GM12892 (cell line): Measurements from ENCODE around the gene NPM1.

ENCODE experiments used
- POLR2A ChIP-seq: IDR thresholded peaks from 2 replicates; pipeline ENCODE4 v1.6.1; 2011; ENCODE audit warnings: low read depth, low read length, control low read depth
- POLR2AphosphoS5 ChIP-seq: IDR thresholded peaks from 2 replicates; pipeline ENCODE4 v1.6.1; 2011; ENCODE audit warnings: low read depth, low read length, control low read depth
- TAF1 ChIP-seq: IDR thresholded peaks from 2 replicates; pipeline ENCODE4 v1.6.1; 2011; ENCODE audit warnings: low read depth, mild to moderate bottlenecking, control low read depth, low read length, borderline replicate concordance

DNA sequence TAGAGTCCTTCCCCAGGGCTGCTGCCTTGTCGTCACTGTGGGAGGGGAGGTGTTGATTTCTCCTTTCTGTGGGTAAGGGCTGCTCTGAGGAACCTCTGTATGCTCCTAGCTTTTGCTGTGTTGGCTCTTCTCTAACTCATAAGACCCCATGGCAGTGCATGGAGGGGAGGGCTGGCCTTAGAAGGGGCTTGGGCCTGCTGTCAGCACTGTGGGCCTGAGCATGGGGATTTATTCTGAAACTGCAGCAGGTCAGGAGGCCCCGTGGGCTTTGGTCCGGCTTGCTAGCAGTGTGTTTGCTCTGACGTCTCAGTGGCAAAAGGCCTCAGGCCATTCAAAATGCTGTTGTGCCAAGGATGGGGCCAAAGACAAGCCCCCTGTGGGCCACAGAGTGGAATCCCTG is 38.6 kb downstream of the NPM1 start:
- TF ChIP-seq POLR2A (no peak), POLR2AphosphoS5 (no peak), TAF1 (no peak)
